NCI-H82 (cell line): Measurements from ENCODE around the gene MICAL3.
"Not testable (repeated sequence)": the region's sequence is repeated elsewhere in the genome, so short reads cannot be mapped to it uniquely, and the experiment has no call there.

Experiments
- DNase-seq: peaks from one replicate; lab custom pipeline; 2025; lab: John Stamatoyannopoulos, UW

Gene MICAL3

DNA sequence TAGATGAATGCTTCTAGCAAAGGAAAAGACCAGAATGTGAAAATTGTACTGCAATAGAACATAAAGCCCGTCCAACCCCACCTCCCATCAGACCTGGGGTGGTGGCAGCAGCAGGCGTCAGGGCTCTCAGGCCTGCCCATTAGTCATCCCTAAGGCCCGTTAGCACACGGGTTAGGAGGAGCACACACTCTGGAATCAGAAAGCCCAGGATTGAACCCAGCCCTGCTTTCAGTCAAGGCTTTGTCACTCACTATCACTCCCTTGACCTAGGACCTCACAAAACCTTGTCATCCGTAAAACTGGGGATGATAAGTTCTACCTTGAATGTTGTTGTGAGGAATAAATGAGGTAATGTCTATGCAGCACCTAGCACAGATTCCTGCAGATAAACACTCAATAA, 26.9 kb downstream of the MICAL3 start:
- no peak for DNase-seq

DNA sequence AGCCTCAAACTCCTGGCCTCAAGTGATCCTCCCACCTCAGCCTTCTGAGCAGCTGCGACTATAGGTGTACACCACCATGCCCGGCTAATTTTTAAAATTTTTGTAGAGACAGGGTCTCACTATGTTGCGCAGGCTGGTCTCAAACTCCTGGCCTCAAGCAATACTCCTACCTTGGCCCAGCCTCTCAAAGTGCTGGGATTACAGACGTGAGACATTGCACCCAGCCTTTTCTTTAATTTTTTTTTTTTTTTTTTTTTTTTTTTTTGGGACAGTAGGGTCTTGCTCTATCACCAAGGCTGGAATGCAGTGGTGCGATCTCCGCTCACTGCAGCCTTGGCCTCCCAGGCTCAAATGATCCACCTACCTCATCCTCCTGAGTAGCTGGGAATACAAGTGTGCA, 29.1 kb downstream of the MICAL3 start:
- not testable (repeated sequence) for DNase-seq

DNA sequence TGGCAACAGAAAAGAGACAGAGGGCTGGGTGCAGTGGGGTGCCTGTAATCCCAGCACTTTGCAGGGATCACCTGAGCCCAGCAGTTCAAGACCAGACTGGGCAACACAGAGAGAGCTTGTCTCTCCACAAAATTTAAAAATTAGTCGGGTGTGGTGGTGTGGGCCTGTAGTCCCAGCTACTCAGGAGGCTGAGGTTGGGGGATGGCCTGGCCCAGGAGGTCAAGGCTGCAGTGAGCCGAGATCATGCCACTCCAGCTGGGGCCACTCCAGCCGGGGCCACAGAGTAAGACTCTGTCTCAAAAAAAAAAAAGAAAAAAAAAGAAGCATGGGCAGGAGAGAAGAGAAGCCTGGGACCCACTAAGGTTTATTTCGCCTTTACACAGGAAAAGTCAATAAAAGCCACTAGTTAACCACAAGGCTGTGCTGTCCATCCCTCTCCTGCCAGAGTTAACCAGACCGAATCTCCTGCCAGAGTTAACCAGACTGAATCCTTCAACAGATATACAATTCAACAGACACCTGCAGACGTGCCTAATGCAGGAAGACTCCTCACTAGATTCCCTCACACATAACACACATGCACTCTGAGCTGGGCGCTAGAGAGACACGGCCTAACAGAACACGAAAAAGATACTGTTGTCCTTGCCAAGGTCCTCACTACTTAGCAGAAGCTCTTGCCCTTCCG, 29.8 kb downstream of the MICAL3 start:
- DNase-seq = no peak

DNA sequence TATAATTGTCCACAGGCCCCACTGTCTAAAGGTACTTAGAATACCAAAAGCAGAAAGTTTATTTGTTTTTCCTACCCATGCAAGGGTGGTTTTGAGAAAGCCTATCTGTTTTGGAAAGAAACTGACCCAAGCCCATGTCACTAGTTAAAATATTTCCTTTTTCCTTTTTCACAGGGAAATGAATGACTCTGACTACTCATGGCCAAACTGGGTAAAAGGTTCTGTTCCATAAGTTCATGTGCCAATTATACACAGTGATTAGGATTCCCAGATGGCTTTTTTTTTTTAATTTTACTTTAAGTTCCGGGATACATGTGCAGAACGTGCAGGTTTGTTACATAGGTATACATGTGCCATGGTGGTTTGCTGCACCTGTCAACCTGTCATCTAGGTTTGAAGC, 31.4 kb downstream of the MICAL3 start:
- not testable (repeated sequence) for DNase-seq

- DNase-seq = not testable (repeated sequence)
These were observed 32.4 kb downstream of the MICAL3 start for GRCh38 chr22:17991992-17992391.

- DNase-seq = no peak
These were observed 33.4 kb downstream of the MICAL3 start for GRCh38 chr22:17990942-17991341.

- no peak for DNase-seq
These were observed 34.2 kb downstream of the MICAL3 start for GRCh38 chr22:17990147-17990546.

DNA sequence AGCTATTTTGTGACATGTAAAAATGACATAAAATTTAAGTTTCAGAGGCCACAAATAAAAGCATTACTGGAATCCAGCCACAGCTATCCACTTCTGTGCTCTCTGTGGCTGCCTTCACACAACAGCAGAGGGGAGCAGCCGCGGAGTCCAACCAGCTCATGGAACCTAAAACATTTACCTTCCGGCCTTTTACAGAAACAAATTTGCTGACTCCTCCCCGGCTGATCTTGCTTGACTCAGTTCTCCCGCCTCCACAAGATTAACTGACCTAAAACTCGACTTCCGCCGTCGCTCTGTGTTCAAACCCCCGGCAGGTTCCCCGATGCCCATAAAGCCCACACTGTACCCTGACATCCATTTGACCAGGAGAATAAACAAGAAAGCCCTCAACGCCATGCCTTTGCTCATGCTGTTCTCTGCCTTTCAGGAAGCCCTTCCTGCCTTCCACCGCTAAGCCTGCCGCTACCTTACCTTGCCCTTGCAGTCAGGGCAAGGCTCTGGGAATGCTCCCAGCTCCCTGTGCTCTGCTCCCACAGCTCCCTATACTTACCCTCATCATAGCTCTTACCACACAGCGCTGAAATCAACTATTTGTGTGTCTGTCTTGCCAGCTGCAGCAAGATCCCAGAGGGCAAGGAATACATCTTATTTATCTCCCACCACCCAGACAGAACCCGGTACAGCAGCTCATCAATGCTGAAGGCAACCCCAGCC, 35.4 kb downstream of the MICAL3 start:
- DNase-seq = no peak

DNA sequence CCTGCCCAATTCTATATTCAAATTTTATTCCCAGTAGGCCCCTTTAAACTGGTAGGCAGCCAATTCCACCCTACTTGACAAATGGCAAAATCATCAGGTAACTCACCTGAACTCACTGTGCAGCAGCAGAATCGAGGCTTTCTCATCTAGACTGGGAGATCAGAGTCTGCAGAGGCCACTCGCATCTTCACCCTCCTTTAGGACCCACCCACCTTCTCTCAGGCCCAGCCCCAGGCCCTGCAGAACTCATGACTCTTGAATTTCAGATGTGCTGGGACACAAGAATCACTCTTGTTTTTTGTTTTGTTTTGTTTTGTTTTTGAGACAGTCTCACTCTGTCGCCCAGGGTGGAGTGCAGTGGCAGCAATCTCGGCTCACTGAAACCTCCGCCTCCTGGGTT, 38.8 kb downstream of the MICAL3 start:
- no peak for DNase-seq

GRCh38 chr22:17985071-17985470, 39.3 kb downstream of the MICAL3 start:
- not testable (repeated sequence) for DNase-seq

- DNase-seq = no peak
These were observed 40.2 kb downstream of the MICAL3 start for GRCh38 chr22:17984114-17984513.

- no peak for DNase-seq
These were observed 41.7 kb downstream of the MICAL3 start for GRCh38 chr22:17982572-17983141.

DNA sequence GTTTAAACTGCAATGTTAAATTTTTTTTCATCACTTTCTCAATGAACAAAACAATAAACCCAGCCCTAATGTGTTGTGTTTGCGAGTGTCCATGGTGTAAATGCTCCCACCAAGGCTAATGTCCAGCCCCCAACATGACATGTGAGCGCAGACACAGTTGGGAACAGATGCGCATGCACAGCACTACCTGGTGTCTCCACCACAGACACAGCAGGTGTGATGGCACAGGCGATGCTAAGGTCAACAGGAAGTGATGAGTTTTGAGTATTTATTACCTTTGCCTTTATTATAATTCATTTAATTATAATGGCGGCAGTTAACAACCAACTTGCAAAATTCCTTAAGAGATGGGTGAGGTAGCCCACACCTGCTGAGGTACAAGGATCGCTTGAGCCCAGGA, 42.9 kb downstream of the MICAL3 start:
- no peak for DNase-seq

DNA sequence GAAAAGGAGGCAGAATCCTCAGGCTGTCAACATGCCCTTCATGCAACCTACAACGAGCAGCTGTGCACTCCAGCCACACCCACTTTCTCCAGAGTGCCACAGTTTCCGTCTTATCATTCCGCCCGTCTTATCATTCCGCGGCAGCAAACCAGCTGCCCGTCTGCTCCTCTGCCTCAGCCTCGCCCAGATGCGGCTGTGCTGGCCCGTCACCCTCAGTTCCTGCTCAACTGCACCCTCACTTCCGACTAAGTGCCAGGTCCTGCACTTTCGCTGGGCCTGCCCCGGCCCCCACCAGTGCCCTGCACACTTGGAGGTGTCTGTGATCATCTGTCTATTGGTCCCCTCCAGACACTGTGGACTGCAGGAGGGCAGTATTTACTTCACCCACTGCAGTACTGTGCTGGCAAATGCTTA, 43.7 kb downstream of the MICAL3 start:
- DNase-seq = peak; percentile 71

DNA sequence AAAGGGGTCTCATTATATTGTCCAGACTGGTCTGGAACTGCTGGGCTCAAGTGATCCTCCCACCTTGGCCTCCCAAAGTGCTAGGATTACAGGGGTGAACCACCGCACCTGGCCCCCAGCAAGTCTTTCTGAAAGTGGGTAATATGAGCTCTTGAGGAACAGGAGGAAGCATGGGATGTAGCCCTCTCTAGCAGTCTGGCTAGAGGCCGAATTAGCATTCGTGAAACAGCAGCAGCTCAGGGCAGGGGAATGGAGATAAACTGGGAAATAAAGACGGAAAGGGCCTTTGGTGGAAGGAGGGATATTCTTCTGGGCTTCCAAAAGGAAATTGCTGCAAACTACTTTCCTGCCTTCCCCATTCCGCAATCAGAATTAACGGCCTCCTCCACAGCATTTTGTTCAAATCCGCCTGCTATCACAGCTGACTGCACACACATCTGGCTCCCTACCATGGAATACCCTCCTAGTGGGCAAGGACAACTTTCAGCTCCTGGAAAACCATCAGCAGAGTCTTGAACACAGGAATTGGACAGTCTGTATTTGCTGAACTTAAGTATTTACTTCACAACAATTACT, 44.3 kb downstream of the MICAL3 start:
- DNase-seq = no peak

DNA sequence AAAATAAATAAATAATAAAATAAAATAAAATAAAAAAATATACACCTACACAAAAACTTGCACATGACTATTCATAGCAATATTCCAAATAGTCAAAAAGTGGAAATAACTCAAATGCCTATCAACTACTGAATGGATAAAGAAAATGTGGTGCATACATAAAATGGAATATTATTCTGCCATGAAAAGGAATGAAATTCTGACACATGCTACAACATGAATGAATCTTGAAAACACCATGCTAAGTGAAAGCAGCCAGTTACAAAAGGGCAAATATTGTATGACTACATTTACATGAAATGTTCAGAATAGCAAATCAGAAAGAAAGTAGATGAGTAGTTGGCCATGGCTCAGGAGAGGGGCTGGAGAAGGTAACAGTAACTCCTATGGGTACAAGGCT, 46.3 kb downstream of the MICAL3 start:
- no peak for DNase-seq

DNA sequence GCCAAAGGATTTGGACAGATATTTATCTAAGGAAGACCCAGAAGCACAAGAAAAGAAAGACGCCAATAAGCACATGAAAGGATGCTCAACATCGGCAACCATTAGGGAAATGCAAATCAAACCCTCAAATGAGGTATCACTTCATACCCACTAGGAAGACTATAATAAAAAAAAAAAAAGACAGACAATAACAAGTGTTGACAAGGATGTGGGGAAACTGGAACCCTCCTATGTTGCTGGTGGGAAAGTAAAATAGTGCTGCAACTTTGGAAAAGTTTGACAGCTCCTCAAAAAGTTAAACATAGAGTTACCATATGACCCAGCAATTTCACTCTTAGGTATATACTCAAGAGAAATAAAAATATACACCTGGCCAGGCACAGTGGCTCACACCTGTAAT, 47.0 kb downstream of the MICAL3 start:
- DNase-seq = no peak

GRCh38 chr22:17976121-17976520, 48.2 kb downstream of the MICAL3 start:
- peak; percentile 4 for DNase-seq

- DNase-seq = no peak
These were observed 49.5 kb downstream of the MICAL3 start for GRCh38 chr22:17974703-17975372.

DNA sequence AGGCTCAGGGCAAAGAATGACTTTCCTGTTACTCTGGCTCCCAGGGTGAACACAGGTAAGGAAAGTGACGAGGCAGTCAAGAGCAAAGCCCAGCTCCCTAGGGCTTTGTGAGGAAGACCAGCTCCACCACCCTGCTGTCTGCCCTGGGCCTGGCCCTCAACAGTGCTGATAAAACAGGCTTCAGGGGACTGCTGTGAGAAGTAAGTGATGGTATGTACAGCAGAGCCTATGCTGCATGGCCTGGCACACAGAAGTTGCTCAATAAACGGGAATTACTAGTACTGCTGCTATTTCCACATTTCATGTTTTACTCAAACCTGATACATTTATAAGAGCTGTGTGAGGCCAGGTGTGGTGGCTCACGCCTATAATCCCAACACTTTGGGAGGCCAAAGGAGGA, 50.3 kb downstream of the MICAL3 start:
- no peak for DNase-seq

DNA sequence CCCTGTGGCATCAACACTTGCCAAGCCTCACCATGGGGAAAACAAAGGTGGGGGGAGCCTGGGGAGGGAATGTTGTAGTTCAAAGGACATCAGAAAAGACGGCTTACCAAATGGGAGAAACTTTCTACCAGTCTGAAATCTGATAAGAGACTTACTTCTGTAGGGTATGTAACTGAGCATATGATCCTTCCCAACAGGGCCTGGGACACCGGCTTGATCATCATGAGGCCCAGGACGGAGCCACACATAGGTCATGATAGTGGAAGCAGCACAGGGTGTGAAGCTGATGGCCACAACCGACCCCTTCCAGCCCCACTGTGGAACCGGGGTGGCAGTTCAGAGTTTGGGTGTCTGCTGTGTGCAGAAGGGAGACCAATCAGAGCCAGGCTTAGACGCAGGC, 51.1 kb downstream of the MICAL3 start:
- DNase-seq = no peak

- no peak for DNase-seq
These were observed 51.8 kb downstream of the MICAL3 start for GRCh38 chr22:17972385-17973191.
